ENCODE data around the gene DCT.

The DCT gene

DNA sequence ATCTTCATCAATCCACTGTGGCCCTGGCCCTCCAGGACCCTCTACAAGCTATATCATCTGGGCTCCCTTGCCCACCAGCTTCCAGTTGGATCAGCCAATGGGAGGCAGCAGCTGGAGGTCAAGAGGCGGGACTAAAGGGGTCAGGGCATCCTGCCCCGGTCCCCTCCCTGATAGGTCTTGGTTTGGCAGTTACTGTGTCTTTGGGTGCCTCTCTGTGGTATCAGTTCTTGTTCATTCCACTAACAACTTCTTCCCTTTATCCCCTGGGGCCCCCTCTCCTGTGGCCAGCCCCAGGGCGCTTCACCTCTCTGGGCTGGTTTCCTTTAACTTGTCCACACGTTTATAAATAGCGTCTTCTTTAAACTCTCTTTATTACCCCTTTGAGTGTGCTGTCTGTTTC is 83.6 kb downstream of the DCT start:
- no peak for DNase-seq (ENCODE audit: low read depth)

DNA sequence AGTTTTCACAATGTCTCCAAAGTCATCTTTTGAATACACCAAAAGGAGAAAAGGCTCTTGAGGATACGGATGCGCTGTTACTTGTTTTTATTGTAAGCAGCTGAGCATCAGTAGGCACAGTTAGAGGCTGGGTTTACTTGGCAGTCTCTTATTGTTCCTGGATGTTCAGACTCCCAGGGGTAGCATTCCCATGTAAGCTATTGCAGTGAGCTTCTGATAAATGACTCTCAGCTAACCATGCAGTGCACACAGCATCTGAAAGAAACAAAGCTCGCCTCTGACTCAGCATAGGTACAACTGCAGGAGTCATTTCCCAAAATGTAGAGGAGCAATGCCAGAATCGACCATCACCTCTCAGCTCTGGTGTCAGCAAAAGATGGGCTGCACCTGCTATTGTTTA is 84.8 kb downstream of the DCT start:
- no peak for DNase-seq (ENCODE audit: low read depth)

DNA sequence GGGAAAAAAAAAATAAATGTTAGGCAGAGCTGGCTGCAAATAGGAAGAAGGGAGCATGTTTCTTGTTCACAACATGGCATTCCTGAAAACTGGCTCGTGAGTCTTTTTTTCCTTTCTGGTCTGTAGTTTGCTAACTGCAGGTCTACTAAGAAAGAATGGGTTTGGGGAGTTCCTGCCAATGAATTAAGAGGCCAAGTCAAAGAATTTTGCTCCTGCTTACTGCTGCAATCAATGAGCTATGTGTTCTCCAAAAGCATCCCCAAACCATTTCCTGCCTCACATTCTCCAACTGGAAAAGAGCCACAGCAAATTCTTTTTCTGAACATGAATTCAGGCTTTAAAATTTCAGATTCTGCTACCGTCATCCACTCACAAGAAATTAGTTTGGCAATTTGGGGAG is 88.6 kb downstream of the DCT start:
- peak; percentile 4 for DNase-seq (ENCODE audit: low read depth)

DNA sequence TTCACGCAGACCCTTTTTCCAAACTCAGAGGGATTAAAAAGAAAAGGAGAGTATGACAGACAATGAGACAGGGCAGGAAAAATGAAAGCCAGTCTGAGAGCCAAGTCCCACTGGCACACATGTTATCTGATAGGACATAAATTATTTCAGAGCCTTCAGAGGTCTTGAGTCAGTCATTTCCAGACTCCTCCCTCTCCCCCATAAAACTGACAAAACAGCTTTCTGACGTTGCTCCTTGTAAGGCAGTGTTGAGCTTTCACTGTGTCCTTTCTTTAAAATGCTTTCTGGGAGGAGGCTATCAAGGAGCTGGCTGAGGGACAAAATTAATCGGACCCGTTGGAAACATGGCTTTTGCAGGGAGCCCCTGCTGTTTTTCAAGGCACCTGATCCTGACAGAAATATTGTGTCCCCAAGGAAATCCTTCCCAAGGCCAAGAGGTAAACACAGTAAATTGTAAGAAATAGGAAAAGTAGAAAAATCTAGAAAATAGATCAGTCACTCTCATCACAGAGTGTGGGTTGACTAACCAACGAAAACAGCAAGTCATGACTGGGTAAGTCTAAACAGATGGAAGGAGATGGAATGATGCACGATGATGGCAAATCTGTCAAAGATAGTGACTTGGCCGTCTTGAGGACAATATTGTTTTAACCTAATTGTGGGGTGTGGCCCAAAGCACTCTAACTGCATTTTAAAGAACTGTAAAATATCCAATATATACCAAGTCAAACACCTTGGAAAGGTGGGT is 89.7 kb downstream of the DCT start:
- peak; percentile 15 for DNase-seq (ENCODE audit: low read depth)

DNA sequence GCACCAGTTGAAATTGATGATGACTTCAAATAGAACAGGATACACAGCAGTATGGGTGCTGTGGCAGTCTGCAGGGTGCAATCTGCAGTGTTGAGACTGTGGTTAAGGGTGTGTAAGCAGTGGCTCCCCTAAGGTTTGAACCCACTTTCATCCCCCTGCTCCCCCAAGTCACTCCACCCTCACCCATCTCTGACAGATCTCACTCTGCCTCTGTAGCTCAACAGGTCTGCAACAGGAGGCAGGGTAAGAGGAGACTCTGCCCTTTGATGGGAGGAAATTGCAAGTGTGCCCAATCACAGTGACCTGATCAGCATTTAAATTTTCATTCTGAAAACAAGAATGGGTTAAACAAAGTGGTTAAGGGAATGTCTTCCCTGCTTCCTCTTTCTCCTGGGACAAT is 92.4 kb downstream of the DCT start:
- no peak for DNase-seq (ENCODE audit: low read depth)

All from GM04504 (cell line).